Parathyroid adenoma (tissue), 2 donors: ENCODE results near the gene CIDEA.
"Not testable (repeated sequence)": the region's sequence is repeated elsewhere in the genome, so short reads cannot be mapped to it uniquely, and the experiment has no call there.

ENCODE experiments used
- H2AFZ ChIP-seq: fragments of 300-600 bp; sonication (generic); one replicate; pipeline ENCODE4 v1.7.0; 2017; ENCODE audit warnings: antibody characterized with exemption, mild to moderate bottlenecking
- H3K27ac ChIP-seq: fragments of 300-600 bp; sonication (generic); one replicate; pipeline ENCODE4 v1.7.0; 2017
- H3K27me3 ChIP-seq: fragments of 300-600 bp; sonication (generic); one replicate; pipeline ENCODE4 v1.7.0; 2017; ENCODE audit warnings: low read length; ENCODE audit not compliant: control insufficient read depth, insufficient read depth
- H3K36me3 ChIP-seq: fragments of 300-600 bp; sonication (generic); one replicate; pipeline ENCODE4 v1.7.0; 2017; ENCODE audit warnings: low read length; ENCODE audit not compliant: control insufficient read depth, insufficient read depth
- H3K4me1 ChIP-seq: fragments of 300-600 bp; sonication (generic); one replicate; pipeline ENCODE4 v1.7.0; 2017; ENCODE audit warnings: control low read depth
- H3K4me2 ChIP-seq: fragments of 300-600 bp; sonication (generic); one replicate; pipeline ENCODE4 v1.7.0; 2017; ENCODE audit warnings: low read length
- H3K4me3 ChIP-seq: fragments of 300-600 bp; sonication (generic); one replicate; pipeline ENCODE4 v1.7.0; 2017; ENCODE audit warnings: low read depth, low read length
- H3K79me2 ChIP-seq: fragments of 300-600 bp; sonication (generic); one replicate; pipeline ENCODE4 v1.7.0; 2017; ENCODE audit warnings: control low read depth
- H3K9ac ChIP-seq: fragments of 300-600 bp; sonication (generic); one replicate; pipeline ENCODE4 v1.7.0; 2017; ENCODE audit warnings: mild to moderate bottlenecking
- H3K9me3 ChIP-seq: fragments of 300-600 bp; sonication (generic); one replicate; pipeline ENCODE4 v1.7.0; 2017; ENCODE audit warnings: low read length; ENCODE audit not compliant: control insufficient read depth
- CTCF ChIP-seq: fragments of 300-600 bp; sonication (generic); IDR thresholded peaks from one replicate; pipeline ENCODE4 v1.7.0; 2017; ENCODE audit warnings: antibody characterized with exemption, mild to moderate bottlenecking
- donor health status: primary hyperparathyroidism.

The CIDEA gene

GRCh38 chr18:12254136-12254819, at the start of gene CIDEA:
CIDEA (plus strand) TSS chr18:12254361; CDS start chr18:12254384, 23 bp downstream.
- H2AFZ ChIP-seq = no peak within 1 kb of the TSS
- H3K27ac ChIP-seq = no peak within 1 kb of the TSS
- H3K79me2 ChIP-seq = no peaks in the 10 kb centered on the region
- H3K9me3 ChIP-seq = no peaks in the 10 kb centered on the region
- no peaks in the 10 kb centered on the region for H3K36me3 ChIP-seq
- no peak within 1 kb of the TSS for H3K9ac ChIP-seq
- H3K27me3 ChIP-seq = peaks cover 14% of the 10 kb centered on the region
- H3K4me1 ChIP-seq = no peaks in the 10 kb centered on the region
- TF ChIP-seq CTCF = no peak
- H3K4me3 ChIP-seq = no peak within 1 kb of the TSS
- peak within 1 kb of the TSS; percentile 35 for H3K4me2 ChIP-seq

GRCh38 chr18:12208296-12209153, 45.6 kb upstream of the CIDEA start:
- not testable (repeated sequence) for H3K9me3 ChIP-seq, H3K36me3 ChIP-seq, H3K4me1 ChIP-seq, H3K27ac ChIP-seq, H3K4me2 ChIP-seq, H3K9ac ChIP-seq, H3K79me2 ChIP-seq, H3K27me3 ChIP-seq, H3K4me3 ChIP-seq, H2AFZ ChIP-seq

GRCh38 chr18:12212308-12212707, 41.9 kb upstream of the CIDEA start:
- not testable (repeated sequence) for H3K4me3 ChIP-seq

DNA sequence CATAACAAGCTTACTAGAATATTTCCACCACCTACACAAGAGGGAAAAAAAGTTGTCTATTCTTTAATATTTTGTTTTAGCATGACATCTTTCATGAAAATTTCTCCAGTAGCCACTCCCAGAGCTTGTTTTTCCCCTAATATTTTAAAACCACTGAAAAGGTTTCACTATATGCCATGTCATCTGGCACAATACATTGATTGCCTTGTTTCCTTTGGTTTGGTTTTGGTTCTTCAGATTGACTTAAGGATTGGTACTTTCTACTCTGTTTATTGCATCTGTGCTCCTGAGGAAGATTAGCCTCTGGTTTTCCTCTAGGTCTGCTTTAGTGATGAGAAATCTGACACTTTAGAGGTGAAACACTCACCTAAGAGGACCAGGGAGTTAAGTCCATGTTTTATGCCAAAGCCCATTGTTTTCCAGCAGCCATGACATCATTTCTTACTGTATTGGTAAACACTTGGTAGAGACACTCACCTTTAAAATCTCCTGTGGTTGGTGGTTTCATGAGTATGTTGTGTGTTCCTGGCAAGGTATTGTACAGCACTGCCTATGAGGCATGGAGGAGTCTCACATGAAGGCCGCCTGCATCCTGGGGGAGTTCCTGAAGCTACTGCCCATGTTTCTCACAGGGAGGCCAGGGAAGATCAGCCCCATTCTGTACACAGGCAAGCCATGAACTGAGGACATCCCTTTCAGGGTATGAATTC, 39.7 kb upstream of the CIDEA start:
- not testable (repeated sequence) for H3K27me3 ChIP-seq, H3K4me3 ChIP-seq, H3K4me2 ChIP-seq, H3K27ac ChIP-seq, H3K9me3 ChIP-seq, H3K9ac ChIP-seq, H2AFZ ChIP-seq, H3K36me3 ChIP-seq, H3K79me2 ChIP-seq, H3K4me1 ChIP-seq

More at GRCh38 chr18:12212308-12212707, 41.9 kb upstream of the CIDEA start:
- H3K79me2 ChIP-seq, H3K36me3 ChIP-seq, H2AFZ ChIP-seq, H3K27ac ChIP-seq, H3K4me2 ChIP-seq, H3K9ac ChIP-seq, H3K4me1 ChIP-seq, H3K27me3 ChIP-seq, H3K9me3 ChIP-seq: not testable (repeated sequence)

GRCh38 chr18:12216471-12216870, 37.7 kb upstream of the CIDEA start:
- not testable (repeated sequence) for H3K36me3 ChIP-seq, H3K27ac ChIP-seq, H3K27me3 ChIP-seq, H3K9me3 ChIP-seq, H3K9ac ChIP-seq, H2AFZ ChIP-seq, H3K4me2 ChIP-seq, H3K79me2 ChIP-seq, H3K4me1 ChIP-seq, H3K4me3 ChIP-seq

GRCh38 chr18:12218603-12219002, 35.6 kb upstream of the CIDEA start:
- H3K27me3 ChIP-seq, H3K9me3 ChIP-seq, H3K27ac ChIP-seq, H3K4me1 ChIP-seq, H3K4me2 ChIP-seq, H2AFZ ChIP-seq, H3K4me3 ChIP-seq, H3K36me3 ChIP-seq, H3K79me2 ChIP-seq, H3K9ac ChIP-seq: not testable (repeated sequence)

DNA sequence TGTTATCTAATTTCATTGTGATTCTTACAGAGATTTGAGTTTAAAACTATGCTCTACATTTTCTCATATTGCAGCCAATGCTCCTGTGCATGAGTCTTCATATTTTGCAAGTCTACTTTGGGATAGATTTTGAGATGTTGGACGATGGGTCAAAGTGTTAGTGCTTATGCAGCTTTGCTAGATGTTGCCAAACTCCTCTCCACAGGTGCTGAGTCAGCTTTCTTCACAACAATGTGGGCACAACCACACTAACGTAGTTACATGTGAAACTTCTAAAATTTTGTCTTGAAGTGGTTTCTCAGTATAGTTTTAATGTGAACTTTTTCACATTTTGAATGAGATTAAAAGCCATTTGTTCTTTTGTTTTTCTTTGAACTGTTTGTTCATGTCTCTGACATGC, 32.1 kb upstream of the CIDEA start:
- H3K9me3 ChIP-seq, H2AFZ ChIP-seq, H3K4me1 ChIP-seq, H3K27me3 ChIP-seq, H3K4me2 ChIP-seq, H3K9ac ChIP-seq, H3K79me2 ChIP-seq, H3K36me3 ChIP-seq, H3K4me3 ChIP-seq, H3K27ac ChIP-seq: not testable (repeated sequence)

GRCh38 chr18:12223326-12223725, 30.8 kb upstream of the CIDEA start:
- not testable (repeated sequence) for H3K9ac ChIP-seq, H3K4me2 ChIP-seq, H3K4me1 ChIP-seq, H2AFZ ChIP-seq, H3K79me2 ChIP-seq, H3K36me3 ChIP-seq, H3K27ac ChIP-seq, H3K9me3 ChIP-seq, H3K4me3 ChIP-seq, H3K27me3 ChIP-seq

- H3K27me3 ChIP-seq, H3K79me2 ChIP-seq, H3K9me3 ChIP-seq, H3K9ac ChIP-seq, H2AFZ ChIP-seq, H3K27ac ChIP-seq, H3K4me3 ChIP-seq, H3K4me1 ChIP-seq, H3K36me3 ChIP-seq, H3K4me2 ChIP-seq: not testable (repeated sequence)
Measured at GRCh38 chr18:12226807-12227206, 27.4 kb upstream of the CIDEA start.
